ENCODE measurements around the gene ACAD10. TPM values are rescaled to one million over a fixed set of nuclear protein-coding genes. Genes with fewer than 3 reads are reported as not detected.

Gene ACAD10
- total and polyA plus RNA-seq, 10 donors: 10.2 to 40.5 (median 26.9) TPM

DNA sequence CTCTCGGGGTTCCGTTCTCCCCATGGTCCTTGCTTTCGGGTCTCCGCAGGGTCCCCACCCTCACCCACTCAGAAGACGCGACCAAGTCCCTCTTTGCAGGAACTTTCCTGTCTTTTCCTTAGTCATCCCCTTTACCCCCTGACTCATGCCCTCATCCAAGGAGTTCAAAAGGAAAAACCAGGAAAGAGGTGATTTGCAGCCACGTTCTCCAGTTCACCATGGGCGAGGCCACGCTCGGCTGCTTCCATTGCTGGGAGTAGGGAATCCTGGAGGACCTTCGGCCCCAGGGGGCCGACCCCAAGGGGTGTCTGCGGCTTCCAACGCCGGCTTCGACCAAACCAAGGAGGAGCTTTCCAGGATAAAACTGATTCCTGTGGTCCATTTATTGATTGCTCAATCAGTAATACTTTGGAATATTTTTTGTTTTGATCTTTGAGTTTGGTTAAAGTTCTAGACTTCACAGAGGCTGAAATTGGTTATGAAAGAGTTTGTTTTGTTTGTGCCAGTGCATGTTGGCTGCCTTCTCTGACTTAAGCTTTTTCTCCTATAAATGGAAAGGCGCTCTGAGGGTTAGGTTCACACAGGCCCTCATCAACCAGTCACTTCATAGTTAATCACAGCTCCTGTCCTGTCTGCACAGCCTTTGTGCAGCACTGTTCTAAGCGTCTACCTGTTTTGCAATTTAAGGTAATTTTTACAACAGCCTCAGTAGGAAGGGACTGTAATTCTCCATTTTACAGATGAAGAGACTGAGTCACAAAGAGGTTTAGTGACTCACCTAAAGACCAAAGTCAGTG, 81.7 kb downstream of the ACAD10 start:
- H3K9me3 ChIP-seq: no peaks in the 10 kb centered on the region
- intact Hi-C loops (cut with DNase I; ENCODE audit: low total_unique reads): no loop called here
- 30 to 35% (median 33%) methylated on average over 18 of the region's 18 CpGs for WGBS, 5 donors
- peak overlapping the region; percentile 63 to 90 (median 71) for H3K4me3 ChIP-seq
- TF ChIP-seq, protein P1, sequence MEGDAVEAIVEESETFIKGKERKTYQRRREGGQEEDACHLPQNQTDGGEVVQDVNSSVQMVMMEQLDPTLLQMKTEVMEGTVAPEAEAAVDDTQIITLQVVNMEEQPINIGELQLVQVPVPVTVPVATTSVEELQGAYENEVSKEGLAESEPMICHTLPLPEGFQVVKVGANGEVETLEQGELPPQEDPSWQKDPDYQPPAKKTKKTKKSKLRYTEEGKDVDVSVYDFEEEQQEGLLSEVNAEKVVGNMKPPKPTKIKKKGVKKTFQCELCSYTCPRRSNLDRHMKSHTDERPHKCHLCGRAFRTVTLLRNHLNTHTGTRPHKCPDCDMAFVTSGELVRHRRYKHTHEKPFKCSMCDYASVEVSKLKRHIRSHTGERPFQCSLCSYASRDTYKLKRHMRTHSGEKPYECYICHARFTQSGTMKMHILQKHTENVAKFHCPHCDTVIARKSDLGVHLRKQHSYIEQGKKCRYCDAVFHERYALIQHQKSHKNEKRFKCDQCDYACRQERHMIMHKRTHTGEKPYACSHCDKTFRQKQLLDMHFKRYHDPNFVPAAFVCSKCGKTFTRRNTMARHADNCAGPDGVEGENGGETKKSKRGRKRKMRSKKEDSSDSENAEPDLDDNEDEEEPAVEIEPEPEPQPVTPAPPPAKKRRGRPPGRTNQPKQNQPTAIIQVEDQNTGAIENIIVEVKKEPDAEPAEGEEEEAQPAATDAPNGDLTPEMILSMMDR (IDR thresholded peaks at IDR 0.05 in 8 of 11, conservative IDR thresholded peaks at IDR 0.05 in 3 of 11): no peak
- TF ChIP-seq POLR2AphosphoS5 (IDR thresholded peaks at IDR 0.05) (no peak), POLR2A (IDR thresholded peaks at IDR 0.05) (no peak)
- H3K36me3 ChIP-seq: peaks cover 0 to 4% (median 0%) of the 10 kb centered on the region in 6 donors
- peaks cover 0 to 12% (median 0%) of the 10 kb centered on the region in 7 donors for H3K27me3 ChIP-seq (replicated peaks in 1 of 7)
- no peak for DNase-seq
- H3K27ac ChIP-seq: peak overlapping the region in 7 of 8 donors; percentile 49 to 87 (median 81)
- H3K4me1 ChIP-seq: peaks cover 9 to 89% (median 53%) of the 10 kb centered on the region in 6 donors

DNA sequence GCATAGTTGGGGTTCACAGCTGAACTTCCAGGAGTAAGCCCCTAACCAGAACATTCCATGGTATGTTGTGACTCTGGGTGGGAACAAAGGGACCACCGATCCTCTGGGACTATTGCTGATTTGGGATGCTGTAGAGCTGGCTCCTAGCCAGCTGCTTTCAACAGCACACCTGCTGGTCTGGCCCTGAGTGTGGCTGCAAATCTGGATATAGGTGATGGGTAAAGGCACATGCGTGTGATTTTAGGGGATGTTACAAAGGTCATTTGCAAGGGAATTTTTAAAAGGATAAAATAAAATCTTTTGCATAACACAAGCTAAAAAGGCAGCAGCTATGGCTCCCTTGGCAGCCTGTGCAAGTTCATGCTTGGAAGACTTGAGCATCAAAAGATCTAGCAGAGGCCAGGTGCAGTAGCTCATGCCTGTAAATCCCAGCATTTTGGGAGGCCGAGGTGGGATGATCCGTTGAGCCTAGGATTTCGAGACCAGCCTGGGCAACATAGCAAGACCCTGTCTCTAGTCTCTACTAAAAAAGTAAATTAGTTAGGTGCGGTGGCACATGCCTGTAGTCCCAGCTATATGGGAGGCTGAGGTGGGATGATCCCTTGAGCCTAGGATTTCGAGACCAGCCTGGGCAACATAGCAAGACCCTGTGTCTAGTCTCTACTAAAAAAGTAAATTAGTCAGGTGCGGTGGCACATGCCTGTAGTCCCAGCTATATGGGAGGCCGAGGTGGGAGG, 82.5 kb downstream of the ACAD10 start:
- peak overlapping the region in 4 of 8 donors; percentile 28 to 87 (median 80) for H3K27ac ChIP-seq
- WGBS, 5 donors: 84 to 92% (median 90%) methylated on average over 9 of the region's 9 CpGs
- no peak for TF ChIP-seq POLR2A (IDR thresholded peaks at IDR 0.05)
- TF ChIP-seq POLR2AphosphoS5 (IDR thresholded peaks at IDR 0.05): no peak
- TF ChIP-seq, protein P1 (IDR thresholded peaks at IDR 0.05 in 8 of 11, conservative IDR thresholded peaks at IDR 0.05 in 3 of 11): no peak
- no peaks in the 10 kb centered on the region for H3K9me3 ChIP-seq
- intact Hi-C loops (cut with DNase I; ENCODE audit: low total_unique reads): no loop called here
- H3K4me1 ChIP-seq: peaks cover 9 to 95% (median 59%) of the 10 kb centered on the region in 6 donors
- no peak for DNase-seq
- peaks cover 0 to 12% (median 0%) of the 10 kb centered on the region in 7 donors for H3K27me3 ChIP-seq (replicated peaks in 1 of 7)
- peaks cover 0 to 4% (median 0%) of the 10 kb centered on the region in 6 donors for H3K36me3 ChIP-seq
- peak overlapping the region in 5 of 8 donors; percentile 65 to 90 (median 71) for H3K4me3 ChIP-seq

DNA sequence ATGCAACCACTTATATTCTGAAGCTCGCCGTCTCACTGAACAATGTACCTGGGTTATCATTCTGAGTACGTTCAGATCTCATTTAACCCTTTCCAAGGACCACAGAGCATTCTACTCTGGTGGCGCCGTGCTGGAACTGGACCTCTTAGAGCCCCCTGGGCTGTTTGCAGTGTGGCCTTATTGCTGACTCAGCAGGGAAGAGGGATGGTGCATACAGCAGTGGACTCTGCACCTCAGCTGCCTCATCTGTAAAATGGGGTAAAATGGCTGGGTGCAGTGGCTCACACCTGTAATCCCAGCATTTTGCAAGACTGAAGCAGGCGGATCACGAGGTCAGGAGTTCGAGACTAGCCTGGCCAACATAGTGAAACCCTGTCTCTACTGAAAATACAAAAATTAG, 83.7 kb downstream of the ACAD10 start:
- no peak for DNase-seq
- Histone ChIP-seq H3K27me3 (replicated peaks in 1 of 7) (peaks cover 0 to 12% (median 0%) of the 10 kb centered on the region in 7 donors), H3K4me3 (no peak overlapping the region), H3K27ac (no peak overlapping the region), H3K9me3 (no peaks in the 10 kb centered on the region), H3K36me3 (peaks cover 0 to 4% (median 0%) of the 10 kb centered on the region in 6 donors), H3K4me1 (peaks cover 15 to 95% (median 64%) of the 10 kb centered on the region in 6 donors)
- intact Hi-C loops (cut with DNase I; ENCODE audit: low total_unique reads): no loop called here
- WGBS, 5 donors: 86 to 94% (median 88%) methylated on average over 6 to 8 of the region's 8 CpGs
- TF ChIP-seq, protein P1 (IDR thresholded peaks at IDR 0.05 in 8 of 11, conservative IDR thresholded peaks at IDR 0.05 in 3 of 11): no peak
- no peak for TF ChIP-seq POLR2AphosphoS5 (IDR thresholded peaks at IDR 0.05)
- TF ChIP-seq POLR2A (IDR thresholded peaks at IDR 0.05): no peak
